ENCODE measurements around the gene CADPS2. TPM values are rescaled to one million over a fixed set of nuclear protein-coding genes. Genes with fewer than 3 reads are reported as not detected.

CADPS2 gene
- total and polyA plus RNA-seq, 9 donors = 4.4 to 11.3 (median 7.4) TPM

DNA sequence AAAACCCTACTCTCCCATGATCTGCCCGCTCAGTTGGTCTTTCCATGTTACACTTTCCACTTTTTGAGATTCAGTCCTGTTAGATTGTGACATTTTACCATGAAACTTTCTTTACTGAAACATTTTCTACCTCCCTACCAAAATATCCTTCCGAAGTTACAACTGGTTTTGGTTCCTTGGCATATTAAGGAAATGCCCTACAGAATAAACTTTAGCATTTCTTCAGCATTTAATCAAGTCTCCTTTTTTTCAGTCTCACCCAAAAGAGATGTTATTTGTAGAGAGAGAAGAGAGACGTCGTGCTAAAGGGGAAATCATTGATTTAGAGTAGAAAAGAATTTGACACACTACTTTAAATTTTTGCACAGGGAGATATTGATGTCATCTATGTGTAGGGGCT lies 572.0 kb downstream of the CADPS2 start:
- Histone ChIP-seq H3K4me1 (ENCODE audit: control insufficient read depth, insufficient read depth, low read length) (peaks cover 21% of the 10 kb centered on the region), H3K27me3 (ENCODE audit: control insufficient read depth, insufficient read depth, low read length) (peaks cover 74% of the 10 kb centered on the region), H3K9me3 (replicated peaks; ENCODE audit: control insufficient read depth, low read depth, low read length) (no peaks in the 10 kb centered on the region), H3K27ac (ENCODE audit: low read length) (no peak overlapping the region), H3K36me3 (ENCODE audit: control insufficient read depth, insufficient read depth, low read length) (no peaks in the 10 kb centered on the region), H3K4me3 (ENCODE audit: low read length) (no peak overlapping the region)
- WGBS (ENCODE audit: insufficient coverage) = 57% methylated on average over 1 of the region's 4 CpGs
- DNase-seq = no peak

DNA sequence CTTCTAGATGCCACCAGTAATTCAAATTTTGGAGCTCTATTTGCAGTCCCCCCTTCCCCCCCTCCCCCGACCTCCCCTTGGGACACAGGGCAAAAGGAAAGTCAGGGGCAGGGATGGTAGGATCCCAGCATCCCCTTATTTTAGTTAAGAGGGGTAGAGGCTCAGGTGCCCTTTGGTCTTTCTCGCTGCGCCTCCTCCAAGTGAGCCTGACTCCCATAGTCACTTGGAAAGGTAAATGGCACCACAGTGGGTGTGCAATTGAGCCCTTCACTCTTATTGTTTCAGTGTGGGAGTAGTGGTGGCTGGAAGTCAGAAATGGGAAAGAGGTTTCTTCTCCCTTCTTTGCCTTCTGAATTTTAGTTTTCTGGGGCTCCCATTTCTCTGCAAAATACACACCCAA lies 573.5 kb downstream of the CADPS2 start:
- no CpG with 5 or more reads among the region's 3 CpGs for WGBS (ENCODE audit: insufficient coverage)
- no peaks in the 10 kb centered on the region for H3K9me3 ChIP-seq (replicated peaks; ENCODE audit: control insufficient read depth, low read depth, low read length)

GRCh38 chr7:122311734-122312450 lies 574.4 kb downstream of the CADPS2 start:
- Histone ChIP-seq H3K9me3 (replicated peaks; ENCODE audit: control insufficient read depth, low read depth, low read length) (no peaks in the 10 kb centered on the region), H3K4me1 (ENCODE audit: control insufficient read depth, insufficient read depth, low read length) (peaks cover 19% of the 10 kb centered on the region), H3K27ac (ENCODE audit: low read length) (no peak overlapping the region), H3K27me3 (ENCODE audit: control insufficient read depth, insufficient read depth, low read length) (peaks cover 77% of the 10 kb centered on the region), H3K4me3 (ENCODE audit: low read length) (no peak overlapping the region), H3K36me3 (ENCODE audit: control insufficient read depth, insufficient read depth, low read length) (no peaks in the 10 kb centered on the region)
- DNase-seq = no peak
- 6% methylated on average over 26 of the region's 34 CpGs for WGBS (ENCODE audit: insufficient coverage)

More for the DNA sequence above, 573.5 kb downstream of the CADPS2 start:
- Histone ChIP-seq H3K27me3 (ENCODE audit: control insufficient read depth, insufficient read depth, low read length) (peaks cover 76% of the 10 kb centered on the region), H3K4me3 (ENCODE audit: low read length) (no peak overlapping the region), H3K36me3 (ENCODE audit: control insufficient read depth, insufficient read depth, low read length) (no peaks in the 10 kb centered on the region), H3K4me1 (ENCODE audit: control insufficient read depth, insufficient read depth, low read length) (peaks cover 21% of the 10 kb centered on the region), H3K27ac (ENCODE audit: low read length) (no peak overlapping the region)
- no peak for DNase-seq

- H3K9me3 ChIP-seq (replicated peaks; ENCODE audit: control insufficient read depth, low read depth, low read length) = no peaks in the 10 kb centered on the region
- H3K27me3 ChIP-seq (ENCODE audit: control insufficient read depth, insufficient read depth, low read length) = peaks cover 77% of the 10 kb centered on the region
- peaks cover 15% of the 10 kb centered on the region for H3K4me1 ChIP-seq (ENCODE audit: control insufficient read depth, insufficient read depth, low read length)
- 32% methylated on average over 5 of the region's 12 CpGs for WGBS (ENCODE audit: insufficient coverage)
- DNase-seq = no peak
- no peak overlapping the region for H3K27ac ChIP-seq (ENCODE audit: low read length)
- no peak overlapping the region for H3K4me3 ChIP-seq (ENCODE audit: low read length)
- H3K36me3 ChIP-seq (ENCODE audit: control insufficient read depth, insufficient read depth, low read length) = no peaks in the 10 kb centered on the region
Measured at GRCh38 chr7:122311050-122311700, 575.1 kb downstream of the CADPS2 start.

DNA sequence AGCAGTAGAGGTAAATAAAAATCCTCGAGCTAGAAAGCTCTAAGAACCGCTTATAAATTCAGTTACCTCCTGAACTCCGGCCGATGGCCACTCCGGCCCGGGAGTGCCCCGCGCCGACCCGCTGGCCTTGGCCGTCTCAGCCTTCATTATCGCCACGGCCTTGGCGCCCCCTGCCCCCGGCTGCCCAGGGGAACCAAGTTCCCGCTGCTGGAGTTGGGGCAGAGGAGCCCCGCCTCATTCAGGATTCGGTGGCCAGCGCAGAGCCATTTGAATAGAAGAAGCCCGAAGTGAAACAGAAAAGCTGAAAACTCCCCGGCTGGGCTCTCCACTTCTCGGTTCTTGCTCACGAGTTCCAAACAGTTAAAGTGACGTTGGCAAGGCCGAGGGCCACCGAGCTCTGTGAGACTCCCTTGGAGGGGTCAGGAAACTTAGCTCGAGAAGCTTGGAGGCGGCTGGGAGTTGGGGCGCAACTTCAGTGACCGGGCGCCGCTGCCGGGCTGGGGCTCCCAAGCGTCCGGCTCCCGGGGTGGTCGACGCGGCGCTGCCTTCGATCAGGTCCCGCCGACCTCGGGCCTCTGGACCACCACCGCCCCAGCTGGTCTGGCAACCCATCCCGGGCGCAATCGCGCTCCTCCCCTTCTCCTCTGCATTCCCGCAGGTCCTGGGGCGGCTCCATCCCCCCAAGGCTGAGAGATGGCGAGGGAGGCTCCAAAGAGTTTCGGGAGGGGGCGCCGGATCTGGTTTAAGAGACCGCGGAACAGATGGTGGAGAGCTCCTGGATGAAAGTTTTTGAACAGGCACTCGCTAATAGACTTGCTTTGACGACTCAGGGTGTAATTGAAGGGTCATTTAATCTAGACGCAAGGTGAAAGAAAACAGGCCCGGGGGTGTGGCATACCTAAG lies 575.9 kb downstream of the CADPS2 start:
- H3K27me3 ChIP-seq (ENCODE audit: control insufficient read depth, insufficient read depth, low read length) = peaks cover 77% of the 10 kb centered on the region
- no peak overlapping the region for H3K27ac ChIP-seq (ENCODE audit: low read length)
- peak overlapping the region; percentile 31 for H3K4me3 ChIP-seq (ENCODE audit: low read length)
- no peaks in the 10 kb centered on the region for H3K9me3 ChIP-seq (replicated peaks; ENCODE audit: control insufficient read depth, low read depth, low read length)
- H3K36me3 ChIP-seq (ENCODE audit: control insufficient read depth, insufficient read depth, low read length) = no peaks in the 10 kb centered on the region
- WGBS (ENCODE audit: insufficient coverage) = under 1% methylated on average over 46 of the region's 61 CpGs
- H3K4me1 ChIP-seq (ENCODE audit: control insufficient read depth, insufficient read depth, low read length) = peaks cover 23% of the 10 kb centered on the region
- peak; percentile 46 for DNase-seq

GRCh38 chr7:122309421-122309820 lies 576.8 kb downstream of the CADPS2 start:
- Histone ChIP-seq H3K4me1 (ENCODE audit: control insufficient read depth, insufficient read depth, low read length) (peaks cover 31% of the 10 kb centered on the region), H3K4me3 (ENCODE audit: low read length) (no peak overlapping the region), H3K27ac (ENCODE audit: low read length) (no peak overlapping the region), H3K27me3 (ENCODE audit: control insufficient read depth, insufficient read depth, low read length) (peaks cover 78% of the 10 kb centered on the region), H3K36me3 (ENCODE audit: control insufficient read depth, insufficient read depth, low read length) (no peaks in the 10 kb centered on the region), H3K9me3 (replicated peaks; ENCODE audit: control insufficient read depth, low read depth, low read length) (no peaks in the 10 kb centered on the region)
- no CpG with 5 or more reads among the region's 3 CpGs for WGBS (ENCODE audit: insufficient coverage)
- DNase-seq = no peak

DNA sequence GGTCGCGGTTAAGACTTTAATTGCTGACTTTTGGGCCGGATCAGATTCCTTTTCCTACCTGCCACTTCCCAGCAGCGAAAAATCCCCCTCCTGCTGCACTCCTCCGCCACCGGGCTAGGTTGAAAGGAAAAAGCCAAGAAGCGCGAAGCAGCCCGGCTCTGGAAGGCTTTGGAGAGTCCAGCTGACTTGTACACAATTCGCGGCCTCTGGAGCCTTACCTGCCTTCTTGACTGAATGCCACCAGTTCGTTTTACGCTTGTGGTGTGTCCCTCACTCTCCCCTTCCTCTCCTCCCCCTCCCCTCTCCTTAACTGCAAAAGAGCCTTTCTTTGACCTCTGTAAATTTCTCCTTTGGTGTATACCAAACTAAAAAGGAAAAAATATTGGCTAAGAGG lies 579.0 kb downstream of the CADPS2 start:
- peaks cover 84% of the 10 kb centered on the region for H3K27me3 ChIP-seq (ENCODE audit: control insufficient read depth, insufficient read depth, low read length)
- DNase-seq = no peak
- H3K27ac ChIP-seq (ENCODE audit: low read length) = no peak overlapping the region
- H3K4me3 ChIP-seq (ENCODE audit: low read length) = no peak overlapping the region
- H3K36me3 ChIP-seq (ENCODE audit: control insufficient read depth, insufficient read depth, low read length) = no peaks in the 10 kb centered on the region
- H3K9me3 ChIP-seq (replicated peaks; ENCODE audit: control insufficient read depth, low read depth, low read length) = no peaks in the 10 kb centered on the region
- WGBS (ENCODE audit: insufficient coverage) = 22% methylated on average over 8 of the region's 13 CpGs
- H3K4me1 ChIP-seq (ENCODE audit: control insufficient read depth, insufficient read depth, low read length) = peaks cover 39% of the 10 kb centered on the region

DNA sequence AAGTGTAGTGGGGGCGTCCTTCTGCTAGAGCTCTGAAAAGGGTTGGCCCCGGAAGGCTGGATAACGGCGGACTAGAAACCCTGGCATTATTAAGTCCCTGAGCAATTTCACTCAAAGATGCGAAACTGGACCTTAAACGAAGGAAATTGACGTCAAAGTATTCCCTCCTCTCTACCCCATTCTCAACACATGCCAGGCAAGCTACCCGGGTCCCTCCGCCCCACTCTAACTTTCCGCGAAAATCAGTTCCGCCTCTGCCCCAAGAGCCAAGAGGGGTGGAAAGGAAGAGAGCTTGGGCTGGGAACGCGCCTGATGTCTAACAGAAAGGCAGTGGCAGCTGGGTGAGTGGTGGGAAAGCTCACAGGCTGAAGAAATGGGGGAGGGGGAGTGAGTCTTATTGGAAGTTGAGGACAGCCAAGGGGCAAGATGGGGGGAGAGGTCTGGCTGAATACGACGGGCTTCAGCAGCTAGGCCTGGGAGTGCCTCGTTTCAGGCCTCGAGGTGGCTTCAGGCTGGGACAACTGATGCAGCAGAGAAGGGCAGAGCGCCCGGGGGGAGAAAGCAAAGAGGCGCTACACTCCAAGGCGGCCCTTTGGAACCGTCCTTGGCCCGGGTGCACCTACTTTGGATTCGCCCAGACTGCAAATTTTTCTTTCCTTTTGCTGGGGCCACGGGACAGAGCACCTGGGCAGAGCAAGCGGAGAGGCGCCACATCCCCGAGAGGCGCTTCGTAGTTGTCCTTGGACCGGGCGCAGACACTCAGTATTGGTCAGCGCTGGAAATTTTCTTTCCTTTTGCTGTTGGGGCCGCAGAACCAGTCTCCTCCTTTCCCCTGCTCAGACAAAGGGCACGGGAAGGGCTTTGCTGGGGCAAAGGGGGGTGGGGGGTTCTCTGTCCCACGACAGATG lies 579.7 kb downstream of the CADPS2 start:
- H3K36me3 ChIP-seq (ENCODE audit: control insufficient read depth, insufficient read depth, low read length) = no peaks in the 10 kb centered on the region
- H3K4me3 ChIP-seq (ENCODE audit: low read length) = no peak overlapping the region
- no peak overlapping the region for H3K27ac ChIP-seq (ENCODE audit: low read length)
- H3K27me3 ChIP-seq (ENCODE audit: control insufficient read depth, insufficient read depth, low read length) = peaks cover 84% of the 10 kb centered on the region
- no peak for DNase-seq
- H3K4me1 ChIP-seq (ENCODE audit: control insufficient read depth, insufficient read depth, low read length) = peaks cover 39% of the 10 kb centered on the region
- WGBS (ENCODE audit: insufficient coverage) = 9% methylated on average over 25 of the region's 37 CpGs
- H3K9me3 ChIP-seq (replicated peaks; ENCODE audit: control insufficient read depth, low read depth, low read length) = no peaks in the 10 kb centered on the region

DNA sequence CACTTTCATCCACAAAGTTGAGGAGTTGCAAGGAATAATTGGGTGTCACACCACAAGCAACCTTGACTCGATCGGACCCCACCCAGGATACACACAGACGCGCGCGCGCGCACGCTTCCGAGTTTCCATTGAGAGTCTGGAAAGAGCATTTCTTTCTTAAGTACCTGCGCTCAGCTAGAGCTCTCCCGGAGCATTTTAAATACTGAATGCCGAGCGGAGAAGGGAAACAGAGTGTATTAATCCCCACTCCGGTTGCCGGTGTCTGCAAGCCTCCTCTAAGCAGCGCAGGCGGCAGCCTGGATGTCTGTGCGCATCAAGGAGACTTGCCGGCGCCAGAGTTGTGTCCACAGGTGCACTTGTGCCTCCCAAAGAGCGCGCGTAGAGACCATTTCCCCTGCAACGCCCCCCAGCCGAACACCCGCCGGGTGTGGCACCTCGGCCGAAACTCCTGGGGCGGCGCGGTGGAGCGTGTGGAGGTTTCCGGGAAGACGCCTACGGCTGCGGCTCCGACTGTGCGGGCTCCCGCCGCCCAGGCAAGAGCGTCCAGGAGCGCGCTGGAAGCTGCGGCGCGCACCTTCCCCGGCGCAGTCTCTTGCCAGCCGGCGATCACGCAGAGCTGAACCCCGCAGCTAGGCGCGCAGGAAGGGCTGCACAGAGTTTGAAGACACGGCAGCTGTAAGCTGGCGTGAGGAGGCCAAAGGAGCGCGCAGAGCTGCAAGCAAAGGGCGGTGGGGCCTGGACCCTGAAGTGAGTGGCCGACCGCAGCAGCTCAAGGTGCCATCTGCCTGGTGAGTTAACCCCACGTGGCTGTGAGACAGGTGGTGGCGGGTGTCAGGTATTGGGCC lies 580.6 kb downstream of the CADPS2 start:
- H3K36me3 ChIP-seq (ENCODE audit: control insufficient read depth, insufficient read depth, low read length) = no peaks in the 10 kb centered on the region
- no peaks in the 10 kb centered on the region for H3K9me3 ChIP-seq (replicated peaks; ENCODE audit: control insufficient read depth, low read depth, low read length)
- WGBS (ENCODE audit: insufficient coverage) = 1% methylated on average over 60 of the region's 65 CpGs
- no peak for DNase-seq
- H3K4me3 ChIP-seq (ENCODE audit: low read length) = peak overlapping the region; percentile 6
- H3K27ac ChIP-seq (ENCODE audit: low read length) = no peak overlapping the region
- H3K4me1 ChIP-seq (ENCODE audit: control insufficient read depth, insufficient read depth, low read length) = peaks cover 38% of the 10 kb centered on the region
- H3K27me3 ChIP-seq (ENCODE audit: control insufficient read depth, insufficient read depth, low read length) = peaks cover 82% of the 10 kb centered on the region
